HCT116 (cell line): Measurements from ENCODE around the gene PAM16. TPM values are rescaled to one million over a fixed set of nuclear protein-coding genes. Genes with fewer than 3 reads are reported as not detected.

ENCODE experiments used
- ATAC-seq: fragments of 200-7000 bp; cut with Tn5 transposase; 2 replicates; pipeline ENCODE4 v1.9.1; 2020; ENCODE audit warnings: mild to moderate bottlenecking, moderate library complexity
- BruUV-seq: library from RNA; stranded (reverse); fragments of 400-500 nt; replicated peaks from 2 replicates; lab custom pipeline; 2021; lab: Mats Ljungman, UMichigan
- CTCF ChIA-PET: fragments of 300-600 bp; sonication (Branson Sonifier 250); formaldehyde crosslinking; loops from one replicate; lab custom pipeline; 2021; ENCODE audit warnings: antibody characterized with exemption; lab: Charles Lee
- POLR2A ChIA-PET: fragments of 300-600, 350-600 bp; sonication (Branson Sonifier 250); formaldehyde crosslinking; loops from one replicate; lab custom pipeline; 2021; ENCODE audit warnings: antibody characterized with exemption; lab: Charles Lee
- RAD21 ChIA-PET, 2 experiments: fragments of 300-600 bp; sonication (Branson Sonifier 250); formaldehyde crosslinking; loops; one replicate each; lab custom pipeline; 2023; ENCODE audit warnings: low total read pairs in 2 of 2; ENCODE audit not compliant: uncharacterized antibody in 2 of 2, unreplicated experiment in 2 of 2, low non-redundant PET in 1 of 2; lab: Charles Lee
- DNase-seq: peaks from one replicate; pipeline ENCODE4 v3.0.0-alpha.2; 2010; ENCODE audit warnings: low read depth, low spot score
- H2AFZ ChIP-seq: fragments of 200-600 bp; shearing (Covaris generic), sonication (generic); 2 replicates; pipeline ENCODE4 v1.6.1; 2017; ENCODE audit warnings: low read depth, mixed run types, mixed read lengths, antibody characterized with exemption, low read length; ENCODE audit not compliant: poor library complexity, severe bottlenecking
- H3K27ac ChIP-seq: 2 replicates; pipeline ENCODE4 v1.5.1; 2012; ENCODE audit warnings: low read depth, low read length
- H3K27me3 ChIP-seq: fragments of 200-600 bp; sonication (generic); 2 replicates; pipeline ENCODE4 v1.6.1; 2016; ENCODE audit warnings: mixed run types, low read length, mixed read lengths; ENCODE audit not compliant: insufficient read depth
- H3K36me3 ChIP-seq, 2 experiments: fragments of 200-500 bp in 1 of 2; fragments of 200-600 bp in 1 of 2; sonication (Bioruptor generic) in 1 of 2; sonication (generic) in 1 of 2; 2 replicates each; pipeline versions ENCODE4 v1.5.1 to v1.6.1; 2014 to 2016; ENCODE audit warnings: low read length in 2 of 2, inconsistent platforms in 1 of 2, mixed read lengths in 1 of 2, mixed run types in 1 of 2; ENCODE audit not compliant: insufficient read depth in 2 of 2, control insufficient read depth in 1 of 2
- H3K4me1 ChIP-seq, 2 experiments: fragments of 200-600 bp in 1 of 2; sonication (generic) in 1 of 2; 2 replicates each; pipeline versions ENCODE4 v1.5.1 to v1.6.1; 2012 to 2017; ENCODE audit warnings: low read length in 2 of 2, inconsistent platforms in 1 of 2, mild to moderate bottlenecking in 1 of 2, mixed read lengths in 1 of 2, mixed run types in 1 of 2, moderate library complexity in 1 of 2; ENCODE audit not compliant: insufficient read depth in 2 of 2, control insufficient read depth in 1 of 2
- H3K4me2 ChIP-seq: fragments of 200-600 bp; sonication (generic); 2 replicates; pipeline ENCODE4 v1.6.1; 2017; ENCODE audit warnings: mixed run types, low read length, mixed read lengths
- H3K4me3 ChIP-seq, 2 experiments: fragments of 200-600 bp in 1 of 2; sonication (generic) in 1 of 2; replicated peaks in 1 of 2; 2 replicates each; pipeline ENCODE4 v1.5.1; 2011 to 2016; ENCODE audit warnings: low read length in 2 of 2, control low read depth in 1 of 2, low read depth in 1 of 2, mild to moderate bottlenecking in 1 of 2, mixed read lengths in 1 of 2, mixed run types in 1 of 2
- H3K79me2 ChIP-seq: fragments of 200-600 bp; sonication (generic); 2 replicates; pipeline ENCODE4 v1.6.1; 2017; ENCODE audit warnings: mild to moderate bottlenecking, mixed run types, low read length, moderate library complexity, mixed read lengths; ENCODE audit not compliant: insufficient read depth
- H3K9ac ChIP-seq: fragments of 200-600 bp; sonication (generic); 2 replicates; pipeline ENCODE4 v1.6.1; 2016; ENCODE audit warnings: low read length, mixed read lengths
- H3K9me2 ChIP-seq: fragments of 200-600 bp; sonication (generic), shearing (Covaris generic); 2 replicates; pipeline ENCODE4 v1.6.1; 2017; ENCODE audit warnings: mixed run types, mild to moderate bottlenecking, moderate library complexity; ENCODE audit not compliant: insufficient read depth
- H3K9me3 ChIP-seq, 2 experiments: fragments of 200-500 bp in 1 of 2; fragments of 200-600 bp in 1 of 2; sonication (Bioruptor generic) in 1 of 2; sonication (generic) in 1 of 2; 2 replicates each; pipeline ENCODE4 v1.6.1; 2014 to 2017; ENCODE audit warnings: low read length in 2 of 2, mixed read lengths in 2 of 2, inconsistent platforms in 1 of 2, low read depth in 1 of 2, mild to moderate bottlenecking in 1 of 2, mixed run types in 1 of 2, moderate library complexity in 1 of 2; ENCODE audit not compliant: control insufficient read depth in 1 of 2, insufficient read depth in 1 of 2
- H4K20me1 ChIP-seq: fragments of 200-600 bp; sonication (generic), shearing (Covaris generic); 2 replicates; pipeline ENCODE4 v1.6.1; 2017; ENCODE audit warnings: mixed run types, mild to moderate bottlenecking, moderate library complexity; ENCODE audit not compliant: insufficient read depth
- ELF1 ChIP-seq: IDR thresholded peaks from 2 replicates; pipeline ENCODE4 v1.6.1; 2012; ENCODE audit warnings: low read depth, borderline replicate concordance
- FOSL1 ChIP-seq: IDR thresholded peaks from 2 replicates; pipeline ENCODE4 v1.6.1; 2012; ENCODE audit warnings: low read depth
- JUND ChIP-seq: IDR thresholded peaks from 2 replicates; pipeline ENCODE4 v1.6.1; 2012
- POLR2A ChIP-seq: IDR thresholded peaks from 2 replicates; pipeline ENCODE4 v1.7.0; 2011; ENCODE audit warnings: borderline replicate concordance; ENCODE audit not compliant: insufficient read depth, insufficient read length; ENCODE audit errors: extremely low read depth
- SIN3A ChIP-seq: IDR thresholded peaks from 2 replicates; pipeline ENCODE4 v1.6.1; 2012; ENCODE audit warnings: low read depth
- ZBTB33 ChIP-seq: IDR thresholded peaks from 2 replicates; pipeline ENCODE4 v1.6.1; 2011; ENCODE audit warnings: mild to moderate bottlenecking, low read length, moderate library complexity; ENCODE audit not compliant: insufficient replicate concordance; ENCODE audit errors: extremely low read depth
- ZFX ChIP-seq: fragments of 450-650 bp; IDR thresholded peaks from 2 replicates; pipeline ENCODE4 v1.6.1; 2017
- intact Hi-C: fragments of 100-400 bp; cut with micrococcal nuclease; formaldehyde crosslinking; loops from 2 replicates; pipeline ENCODE4 v1.10.0; 2022
- total RNA-seq: library from RNA; stranded (reverse); gene quantifications from one replicate; pipeline ENCODE4 v1.2.1, GENCODE V29; 2021; ENCODE audit not compliant: unreplicated experiment

Gene PAM16
- total RNA-seq, 1 experiment from 2014 or later: 102 TPM

DNA sequence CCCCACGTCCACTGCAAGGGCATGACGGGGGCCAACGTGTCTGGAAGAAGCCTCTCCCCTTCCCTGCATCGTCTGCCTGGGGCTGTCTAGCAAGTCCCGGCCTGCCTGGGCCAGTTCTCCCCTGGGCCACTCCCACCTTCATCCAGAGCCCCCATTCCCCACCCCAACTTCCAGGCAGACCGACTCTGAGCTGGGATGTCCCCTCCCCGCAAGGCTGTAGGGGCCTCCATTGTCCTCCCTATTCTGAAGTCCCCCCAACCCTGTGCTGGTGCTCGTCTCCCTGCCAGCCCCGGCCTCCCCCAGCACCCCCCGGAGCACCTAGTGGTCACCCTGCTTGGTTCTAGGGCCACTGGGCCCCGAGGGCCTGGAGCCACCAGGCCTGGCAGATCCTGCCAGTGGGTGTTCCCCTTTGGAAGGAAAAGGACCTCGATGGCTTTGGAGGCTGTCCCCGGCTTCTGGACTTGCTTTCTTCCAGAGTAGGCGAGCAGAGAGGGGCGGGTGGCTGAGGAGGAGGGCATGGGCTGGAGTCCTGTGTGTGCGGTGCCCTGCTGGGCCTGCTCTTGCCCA is 30.5 kb downstream of the PAM16 start:
- Histone ChIP-seq H4K20me1 (no peaks in the 10 kb centered on the region; the same call in 1 of the 2 replicates), H3K27me3 (no peaks in the 10 kb centered on the region), H3K4me1 (peaks cover 30 to 59% of the 10 kb centered on the region in 2 experiments), H3K9me2 (no peaks in the 10 kb centered on the region), H3K4me3 (no peak overlapping the region), H3K9me3 (no peaks in the 10 kb centered on the region), H3K27ac (peak overlapping the region; percentile 12; the same call in 1 of the 2 replicates), H3K36me3 (no peaks in the 10 kb centered on the region), H2AFZ (no peak overlapping the region), H3K79me2 (peaks cover 93% of the 10 kb centered on the region), H3K4me2 (no peak overlapping the region), H3K9ac (no peak overlapping the region)
- DNase-seq: no peak
- CTCF ChIA-PET: no interaction called here
- RAD21 ChIA-PET: no interaction called here
- no peak for TF ChIP-seq ZFX
- no peak for TF ChIP-seq POLR2A
- TF ChIP-seq ZBTB33: no peak
- BruUV-seq: no TSS peak
- intact Hi-C loops: no loop called here
- POLR2A ChIA-PET: no interaction called here
- ATAC-seq: no peak

GRCh38 chr16:4319454-4320421 is 31.4 kb downstream of the PAM16 start:
- no peak overlapping the region for H3K4me3 ChIP-seq
- no peaks in the 10 kb centered on the region for H3K27me3 ChIP-seq
- H3K4me2 ChIP-seq: peak overlapping the region; percentile 93
- TF ChIP-seq FOSL1 (no peak), ELF1 (no peak), JUND (no peak), SIN3A (no peak), ZBTB33 (no peak), POLR2A (no peak)
- no TSS peak for BruUV-seq
- 0 out of 2 replicates have a peak overlapping the region, but pooled peaks have one; percentile 2 for H3K9ac ChIP-seq
- H3K36me3 ChIP-seq: no peaks in the 10 kb centered on the region
- no peak overlapping the region for H2AFZ ChIP-seq
- H3K9me2 ChIP-seq: no peaks in the 10 kb centered on the region
- H3K79me2 ChIP-seq: peaks cover 84% of the 10 kb centered on the region
- ATAC-seq (no peak), DNase-seq (no peak)
- H4K20me1 ChIP-seq: no peaks in the 10 kb centered on the region; the same call in 1 of the 2 replicates
- intact Hi-C loops: no loop called here
- POLR2A ChIA-PET: no interaction called here
- RAD21 ChIA-PET: no interaction called here
- H3K27ac ChIP-seq: no peak overlapping the region
- peaks cover 28 to 61% of the 10 kb centered on the region in 2 experiments for H3K4me1 ChIP-seq
- CTCF ChIA-PET: interaction anchor here (0.7 kb wide), 1 partner anchor 529 kb away, joined by 3 read pairs; no protein-coding TSS in a partner anchor
- H3K9me3 ChIP-seq: no peaks in the 10 kb centered on the region
